Type B pancreatic cell (in vitro differentiated cells): Measurements from ENCODE around the gene TSR3. TPM values are rescaled to one million over a fixed set of nuclear protein-coding genes. Genes with fewer than 3 reads are reported as not detected.

Experiments
- DNase-seq: peaks from one replicate; pipeline ENCODE4 v3.0.0; 2021; ENCODE audit warnings: mixed read lengths; ENCODE audit not compliant: unreplicated experiment; ENCODE audit errors: extremely low spot score
- H3K27ac Mint-ChIP-seq: 2 replicates; pipeline ENCODE4 v1.8.0; 2021; ENCODE audit warnings: mild to moderate bottlenecking, mixed read lengths
- H3K27me3 Mint-ChIP-seq: 2 replicates; pipeline ENCODE4 v1.8.0; 2021; ENCODE audit warnings: mixed read lengths
- H3K36me3 Mint-ChIP-seq: 2 replicates; pipeline ENCODE4 v1.8.0; 2021; ENCODE audit warnings: mixed read lengths
- H3K4me1 Mint-ChIP-seq: one replicate; pipeline ENCODE4 v1.8.0; 2021; ENCODE audit warnings: mixed read lengths; ENCODE audit not compliant: unreplicated experiment
- H3K4me3 Mint-ChIP-seq: 2 replicates; pipeline ENCODE4 v1.8.0; 2021; ENCODE audit warnings: mild to moderate bottlenecking, mixed read lengths
- H3K9me3 Mint-ChIP-seq: 2 replicates; pipeline ENCODE4 v1.8.0; 2021; ENCODE audit warnings: mixed read lengths
- total RNA-seq: library from RNA; stranded (reverse); gene quantifications from 2 replicates; pipeline ENCODE4 v1.2.1, GENCODE V29; 2021; ENCODE audit warnings: low replicate concordance
- TF ChIP-seq, protein P1 (sequence below): fragments of 200-600 bp; sonication (generic); conservative IDR thresholded peaks from 2 replicates; pipeline ENCODE4 v1.5.0; 2021; ENCODE audit warnings: antibody characterized with exemption, mild to moderate bottlenecking

Gene TSR3
- total RNA-seq, 1 donor from 2014 or later = 53.1 TPM

DNA sequence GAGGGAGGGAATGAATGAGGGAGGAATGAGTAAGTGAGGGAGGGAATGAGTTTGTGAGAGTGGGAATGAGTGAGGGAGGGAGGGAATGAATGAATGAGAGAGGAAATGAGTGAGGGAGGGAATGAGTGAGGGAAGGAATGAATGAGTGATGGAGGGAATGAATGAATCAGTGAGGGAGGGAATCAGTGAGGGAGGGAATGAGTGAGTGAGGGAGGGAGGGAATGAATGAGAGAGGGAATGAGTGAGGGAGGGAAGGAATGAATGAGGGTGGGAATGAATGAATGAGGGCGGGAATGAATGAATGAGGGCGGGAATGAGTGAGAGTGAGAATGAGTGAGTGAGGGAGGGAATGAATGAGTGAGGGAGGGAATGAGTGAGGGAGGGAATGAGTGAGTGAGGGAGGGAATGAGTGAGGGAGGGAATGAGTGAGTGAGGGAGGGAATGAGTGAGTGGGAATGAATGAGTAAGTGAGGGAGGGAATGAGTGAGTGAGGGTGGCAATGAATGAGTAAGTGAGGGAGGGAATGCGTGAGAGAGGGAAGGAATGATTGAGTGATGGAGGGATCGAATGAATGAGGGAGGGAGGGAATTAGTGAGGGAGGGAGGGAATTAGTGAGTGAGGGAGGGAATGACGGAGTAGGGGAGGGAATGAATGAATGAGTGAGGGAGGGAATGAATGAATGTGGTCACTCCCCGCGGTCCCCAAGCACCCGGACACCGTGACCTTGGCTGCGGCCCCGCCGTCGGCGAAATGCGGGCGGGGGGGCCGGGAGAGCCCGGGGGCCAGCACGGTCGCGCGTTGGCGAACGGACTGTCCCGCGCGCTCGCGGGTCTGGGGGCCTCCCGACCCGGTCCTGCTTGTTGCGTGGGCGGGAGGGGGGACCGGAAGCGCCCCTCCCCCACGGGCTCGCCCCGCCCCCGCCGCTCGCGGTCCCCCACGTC, 43.4 kb downstream of the TSR3 start:
- DNase-seq = no peak
- no peaks in the 10 kb centered on the region for H3K9me3 Mint-ChIP-seq
- H3K4me3 Mint-ChIP-seq = peak overlapping the region; percentile 90
- H3K27ac Mint-ChIP-seq = peak overlapping the region; percentile 99
- TF ChIP-seq, protein P1, sequence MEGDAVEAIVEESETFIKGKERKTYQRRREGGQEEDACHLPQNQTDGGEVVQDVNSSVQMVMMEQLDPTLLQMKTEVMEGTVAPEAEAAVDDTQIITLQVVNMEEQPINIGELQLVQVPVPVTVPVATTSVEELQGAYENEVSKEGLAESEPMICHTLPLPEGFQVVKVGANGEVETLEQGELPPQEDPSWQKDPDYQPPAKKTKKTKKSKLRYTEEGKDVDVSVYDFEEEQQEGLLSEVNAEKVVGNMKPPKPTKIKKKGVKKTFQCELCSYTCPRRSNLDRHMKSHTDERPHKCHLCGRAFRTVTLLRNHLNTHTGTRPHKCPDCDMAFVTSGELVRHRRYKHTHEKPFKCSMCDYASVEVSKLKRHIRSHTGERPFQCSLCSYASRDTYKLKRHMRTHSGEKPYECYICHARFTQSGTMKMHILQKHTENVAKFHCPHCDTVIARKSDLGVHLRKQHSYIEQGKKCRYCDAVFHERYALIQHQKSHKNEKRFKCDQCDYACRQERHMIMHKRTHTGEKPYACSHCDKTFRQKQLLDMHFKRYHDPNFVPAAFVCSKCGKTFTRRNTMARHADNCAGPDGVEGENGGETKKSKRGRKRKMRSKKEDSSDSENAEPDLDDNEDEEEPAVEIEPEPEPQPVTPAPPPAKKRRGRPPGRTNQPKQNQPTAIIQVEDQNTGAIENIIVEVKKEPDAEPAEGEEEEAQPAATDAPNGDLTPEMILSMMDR = no peak
- H3K4me1 Mint-ChIP-seq = no peaks in the 10 kb centered on the region
- no peaks in the 10 kb centered on the region for H3K27me3 Mint-ChIP-seq
- peaks cover 4% of the 10 kb centered on the region for H3K36me3 Mint-ChIP-seq

DNA sequence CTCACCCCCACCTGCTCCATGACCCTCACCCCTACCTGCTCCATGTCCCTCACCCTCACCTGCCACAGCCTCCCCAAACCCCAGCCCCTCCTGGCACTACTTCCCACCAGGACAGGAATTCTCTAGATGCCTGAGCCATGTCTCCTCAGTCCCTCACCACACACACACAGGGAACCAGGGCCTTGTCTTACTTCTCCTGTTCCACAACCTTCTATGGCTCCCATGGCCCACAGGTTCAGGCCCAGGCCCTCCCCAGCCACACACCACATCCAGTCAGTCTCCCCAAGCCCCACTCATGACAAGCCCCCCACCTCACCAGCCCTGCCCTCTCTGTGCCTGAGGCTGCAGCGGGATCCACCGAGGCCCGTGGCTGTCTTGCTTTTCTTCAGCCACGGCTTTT, 45.3 kb downstream of the TSR3 start:
- no peaks in the 10 kb centered on the region for H3K4me1 Mint-ChIP-seq
- H3K27me3 Mint-ChIP-seq = peaks cover 4% of the 10 kb centered on the region
- no peaks in the 10 kb centered on the region for H3K9me3 Mint-ChIP-seq
- peaks cover 4% of the 10 kb centered on the region for H3K36me3 Mint-ChIP-seq
- TF ChIP-seq, protein P1 = no peak
- peak overlapping the region; percentile 72 for H3K4me3 Mint-ChIP-seq
- no peak for DNase-seq
- H3K27ac Mint-ChIP-seq = peak overlapping the region; percentile 87

DNA sequence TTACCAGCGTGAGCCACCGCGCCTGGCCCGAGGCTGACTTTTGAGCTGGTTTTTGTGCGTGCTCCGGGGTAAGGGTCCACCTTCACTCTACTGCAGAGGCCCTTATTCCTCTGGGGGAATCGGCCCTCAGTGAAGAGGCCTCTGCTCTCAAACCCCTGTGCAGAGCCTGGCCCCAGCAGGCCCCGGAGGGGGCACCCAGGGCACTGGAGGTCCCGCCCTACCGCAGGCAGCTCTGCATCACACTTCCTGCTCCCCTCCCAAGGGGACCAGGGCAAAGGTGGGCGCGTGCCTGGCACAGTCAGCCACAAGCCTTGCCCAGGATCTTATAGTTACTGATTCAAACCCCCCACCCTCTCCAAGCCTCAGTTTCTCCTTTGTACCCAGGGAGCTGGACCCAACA, 45.9 kb downstream of the TSR3 start:
- H3K4me1 Mint-ChIP-seq = no peaks in the 10 kb centered on the region
- H3K4me3 Mint-ChIP-seq = no peak overlapping the region
- no peak for DNase-seq
- H3K9me3 Mint-ChIP-seq = no peaks in the 10 kb centered on the region
- peak overlapping the region; percentile 56 for H3K27ac Mint-ChIP-seq
- H3K27me3 Mint-ChIP-seq = peaks cover 4% of the 10 kb centered on the region
- TF ChIP-seq, protein P1 = no peak
- H3K36me3 Mint-ChIP-seq = peaks cover 4% of the 10 kb centered on the region

DNA sequence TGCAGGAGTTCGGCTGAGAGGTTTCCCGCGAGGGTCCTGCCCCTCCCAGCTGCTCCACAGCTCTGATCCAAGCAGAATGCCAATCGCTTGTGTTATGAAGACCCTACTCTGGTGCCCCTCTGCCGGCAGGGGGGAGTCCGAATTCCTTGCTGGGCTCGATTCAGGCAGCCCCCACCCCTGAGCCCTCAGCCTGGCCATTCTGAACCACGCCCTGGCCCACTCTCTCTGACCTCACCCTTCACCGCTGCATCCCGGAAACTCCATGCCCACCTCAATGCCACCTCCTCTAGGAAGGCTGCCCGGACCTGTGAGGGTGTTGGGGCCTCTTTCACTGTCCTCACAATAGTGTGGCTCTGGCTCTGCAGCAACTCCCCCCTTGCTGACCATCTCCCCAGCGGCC, 50.1 kb downstream of the TSR3 start:
- TF ChIP-seq, protein P1 = no peak
- peaks cover 10% of the 10 kb centered on the region for H3K4me1 Mint-ChIP-seq
- H3K9me3 Mint-ChIP-seq = no peaks in the 10 kb centered on the region
- peaks cover 24% of the 10 kb centered on the region for H3K27me3 Mint-ChIP-seq
- H3K27ac Mint-ChIP-seq = no peak overlapping the region
- DNase-seq = no peak
- no peak overlapping the region for H3K4me3 Mint-ChIP-seq
- H3K36me3 Mint-ChIP-seq = no peaks in the 10 kb centered on the region

DNA sequence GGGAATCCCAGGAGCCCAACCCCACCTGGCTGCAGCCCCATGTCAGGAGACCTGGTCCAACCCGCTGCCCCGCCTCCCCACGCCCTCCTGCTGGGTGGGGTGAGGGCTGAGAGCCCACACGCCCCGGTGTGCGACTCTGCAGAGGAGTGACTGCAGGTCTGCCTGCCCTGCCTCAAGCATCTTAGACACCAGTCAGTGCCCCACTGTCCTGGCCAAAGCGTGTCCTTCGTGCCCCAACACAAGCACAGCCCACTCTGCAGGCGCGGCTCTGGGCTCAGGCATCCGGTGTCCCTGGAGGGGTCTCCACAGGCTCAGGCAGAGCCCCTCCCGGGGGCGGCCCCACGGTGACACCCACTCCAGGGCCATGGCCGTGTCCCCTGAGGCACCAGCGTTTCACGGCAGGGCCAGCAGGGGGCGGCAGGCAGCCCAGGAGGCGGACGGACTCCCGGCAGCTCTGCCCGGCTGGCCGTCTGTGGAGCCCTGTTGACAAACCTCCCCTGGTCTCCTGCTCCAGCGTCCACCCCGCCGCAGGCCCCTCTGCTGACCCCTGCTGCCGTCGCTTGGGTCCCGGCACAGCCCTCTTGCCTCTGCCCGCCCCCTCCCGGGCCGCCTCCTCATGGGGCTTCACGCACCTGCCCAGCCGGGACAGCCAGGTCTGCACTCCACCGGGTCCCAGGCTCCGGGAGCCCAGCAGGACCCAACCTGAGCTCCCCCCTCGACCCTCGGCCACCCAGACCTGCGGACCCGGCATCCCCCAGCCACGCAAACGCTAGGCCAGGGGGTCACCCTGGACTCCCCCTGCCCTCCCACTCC, 50.8 kb downstream of the TSR3 start:
- Mint-ChIP-seq H3K27me3 (peaks cover 24% of the 10 kb centered on the region), H3K9me3 (no peaks in the 10 kb centered on the region), H3K27ac (no peak overlapping the region), H3K4me1 (peaks cover 10% of the 10 kb centered on the region), H3K4me3 (no peak overlapping the region), H3K36me3 (no peaks in the 10 kb centered on the region)
- TF ChIP-seq, protein P1 = peak; percentile 90
- no peak for DNase-seq
